ENCODE data around the gene FGGY. TPM values are rescaled to one million over a fixed set of nuclear protein-coding genes. Genes with fewer than 3 reads are reported as not detected.

Gene FGGY
- total RNA-seq, 1 experiment from 2014 or later: 12.0 TPM

DNA sequence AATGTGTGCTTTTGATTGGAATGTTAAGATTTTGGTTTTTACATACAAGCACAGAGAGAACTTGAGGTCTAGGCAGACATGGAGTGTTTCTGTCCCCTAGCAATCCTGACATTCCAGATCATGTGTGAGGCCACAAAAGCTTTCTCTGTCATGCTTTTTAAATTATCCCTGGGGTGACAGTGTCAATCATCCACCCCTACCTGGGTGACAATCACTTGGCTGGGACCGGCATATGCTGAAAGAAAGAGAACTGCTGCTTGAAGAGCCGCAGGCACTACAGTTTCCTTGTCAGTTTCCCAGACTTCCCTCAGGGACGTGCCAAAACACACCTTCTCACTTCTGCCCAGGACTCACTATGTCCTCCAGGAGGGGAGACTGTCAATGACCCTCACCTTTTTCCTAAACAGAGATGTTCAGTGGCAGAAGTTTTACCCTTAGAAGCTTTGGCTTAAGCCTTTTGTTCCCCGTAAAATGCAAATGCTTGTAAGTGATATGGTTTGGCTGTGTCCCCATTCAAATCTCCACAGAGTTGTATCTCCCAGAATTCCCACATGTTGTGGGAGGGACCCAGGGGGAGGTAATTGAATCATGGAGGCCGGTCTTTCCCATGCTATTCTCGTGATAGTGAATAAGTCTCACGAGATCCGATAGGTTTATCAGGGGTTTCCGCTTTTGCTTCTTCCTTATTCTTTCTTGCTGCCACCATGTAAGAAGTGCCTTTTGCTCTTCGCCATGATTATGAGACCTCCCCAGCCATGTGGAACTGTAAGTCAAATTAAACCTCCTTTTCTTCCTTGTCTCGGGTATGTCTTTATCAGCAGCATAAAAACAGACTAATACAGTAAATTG lies 217.4 kb downstream of the FGGY start (continued):
- TF ChIP-seq AR (CRISPR knock-in tag; IDR thresholded peaks at IDR 0.05): no peak
- TF ChIP-seq OVOL2 (CRISPR knock-in tag; IDR thresholded peaks at IDR 0.05; ENCODE audit: borderline replicate concordance): no peak
- no peak for TF ChIP-seq FOXP1 (CRISPR knock-in tag; IDR thresholded peaks at IDR 0.05; ENCODE audit: borderline replicate concordance)
- TF ChIP-seq ZNF396 (CRISPR knock-in tag; IDR thresholded peaks at IDR 0.05; ENCODE audit: borderline replicate concordance): no peak
- no peak for TF ChIP-seq NFATC4 (CRISPR knock-in tag; IDR thresholded peaks at IDR 0.05)
- no peak for TF ChIP-seq ARID4B (CRISPR knock-in tag; IDR thresholded peaks at IDR 0.05; ENCODE audit: borderline replicate concordance)

DNA sequence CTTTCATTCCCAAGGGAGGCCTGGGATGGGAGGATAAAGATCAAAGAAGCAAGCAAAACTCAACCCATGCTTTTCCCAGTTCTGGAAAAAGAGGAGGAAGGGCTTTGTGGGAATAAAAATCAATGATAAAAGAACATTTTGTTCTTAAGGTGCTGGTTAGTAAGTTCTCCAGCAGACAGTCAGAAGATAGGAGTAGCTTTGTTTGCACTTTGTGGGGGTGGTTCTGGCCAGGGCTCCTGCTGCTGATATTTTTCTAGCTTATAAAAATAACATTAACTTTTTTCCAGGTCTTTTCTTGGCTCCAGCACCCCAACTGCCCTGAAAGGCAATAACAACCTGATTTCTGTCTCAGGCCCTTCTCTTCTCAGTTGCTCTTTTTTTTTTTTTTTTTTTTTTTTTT lies 220.0 kb downstream of the FGGY start:
- Mint-ChIP-seq H3K27ac (no peak overlapping the region), H3K27me3 (ENCODE audit: low read depth) (no peaks in the 10 kb centered on the region), H3K4me3 (no peak overlapping the region), H3K36me3 (peaks cover 6% of the 10 kb centered on the region; the same call in 1 of the 2 replicates), H3K4me1 (peaks cover 6% of the 10 kb centered on the region; the same call in 1 of the 2 replicates), H3K9me3 (no peaks in the 10 kb centered on the region)
- no peak for DNase-seq (ENCODE audit: low spot score)
- POLR2A ChIA-PET: no interaction called here
- no peak for ATAC-seq
- CTCF ChIA-PET: no interaction called here
- TF ChIP-seq NFATC4 (CRISPR knock-in tag; IDR thresholded peaks at IDR 0.05) (no peak), CREM (CRISPR knock-in tag; IDR thresholded peaks at IDR 0.05) (no peak), PREB (CRISPR knock-in tag; IDR thresholded peaks at IDR 0.05; ENCODE audit: borderline replicate concordance) (no peak), E2F1 (CRISPR knock-in tag; IDR thresholded peaks at IDR 0.05) (no peak)
- TF ChIP-seq, protein P1, sequence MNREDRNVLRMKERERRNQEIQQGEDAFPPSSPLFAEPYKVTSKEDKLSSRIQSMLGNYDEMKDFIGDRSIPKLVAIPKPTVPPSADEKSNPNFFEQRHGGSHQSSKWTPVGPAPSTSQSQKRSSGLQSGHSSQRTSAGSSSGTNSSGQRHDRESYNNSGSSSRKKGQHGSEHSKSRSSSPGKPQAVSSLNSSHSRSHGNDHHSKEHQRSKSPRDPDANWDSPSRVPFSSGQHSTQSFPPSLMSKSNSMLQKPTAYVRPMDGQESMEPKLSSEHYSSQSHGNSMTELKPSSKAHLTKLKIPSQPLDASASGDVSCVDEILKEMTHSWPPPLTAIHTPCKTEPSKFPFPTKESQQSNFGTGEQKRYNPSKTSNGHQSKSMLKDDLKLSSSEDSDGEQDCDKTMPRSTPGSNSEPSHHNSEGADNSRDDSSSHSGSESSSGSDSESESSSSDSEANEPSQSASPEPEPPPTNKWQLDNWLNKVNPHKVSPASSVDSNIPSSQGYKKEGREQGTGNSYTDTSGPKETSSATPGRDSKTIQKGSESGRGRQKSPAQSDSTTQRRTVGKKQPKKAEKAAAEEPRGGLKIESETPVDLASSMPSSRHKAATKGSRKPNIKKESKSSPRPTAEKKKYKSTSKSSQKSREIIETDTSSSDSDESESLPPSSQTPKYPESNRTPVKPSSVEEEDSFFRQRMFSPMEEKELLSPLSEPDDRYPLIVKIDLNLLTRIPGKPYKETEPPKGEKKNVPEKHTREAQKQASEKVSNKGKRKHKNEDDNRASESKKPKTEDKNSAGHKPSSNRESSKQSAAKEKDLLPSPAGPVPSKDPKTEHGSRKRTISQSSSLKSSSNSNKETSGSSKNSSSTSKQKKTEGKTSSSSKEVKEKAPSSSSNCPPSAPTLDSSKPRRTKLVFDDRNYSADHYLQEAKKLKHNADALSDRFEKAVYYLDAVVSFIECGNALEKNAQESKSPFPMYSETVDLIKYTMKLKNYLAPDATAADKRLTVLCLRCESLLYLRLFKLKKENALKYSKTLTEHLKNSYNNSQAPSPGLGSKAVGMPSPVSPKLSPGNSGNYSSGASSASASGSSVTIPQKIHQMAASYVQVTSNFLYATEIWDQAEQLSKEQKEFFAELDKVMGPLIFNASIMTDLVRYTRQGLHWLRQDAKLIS (CRISPR knock-in tag; IDR thresholded peaks at IDR 0.05; ENCODE audit: borderline replicate concordance): no peak
- TF ChIP-seq, protein P2, sequence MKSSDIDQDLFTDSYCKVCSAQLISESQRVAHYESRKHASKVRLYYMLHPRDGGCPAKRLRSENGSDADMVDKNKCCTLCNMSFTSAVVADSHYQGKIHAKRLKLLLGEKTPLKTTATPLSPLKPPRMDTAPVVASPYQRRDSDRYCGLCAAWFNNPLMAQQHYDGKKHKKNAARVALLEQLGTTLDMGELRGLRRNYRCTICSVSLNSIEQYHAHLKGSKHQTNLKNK (CRISPR knock-in tag; IDR thresholded peaks at IDR 0.05): no peak
- TF ChIP-seq, protein P3, sequence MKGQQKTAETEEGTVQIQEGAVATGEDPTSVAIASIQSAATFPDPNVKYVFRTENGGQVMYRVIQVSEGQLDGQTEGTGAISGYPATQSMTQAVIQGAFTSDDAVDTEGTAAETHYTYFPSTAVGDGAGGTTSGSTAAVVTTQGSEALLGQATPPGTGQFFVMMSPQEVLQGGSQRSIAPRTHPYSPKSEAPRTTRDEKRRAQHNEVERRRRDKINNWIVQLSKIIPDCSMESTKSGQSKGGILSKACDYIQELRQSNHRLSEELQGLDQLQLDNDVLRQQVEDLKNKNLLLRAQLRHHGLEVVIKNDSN (CRISPR knock-in tag; IDR thresholded peaks at IDR 0.05): no peak
- TF ChIP-seq, protein P4, sequence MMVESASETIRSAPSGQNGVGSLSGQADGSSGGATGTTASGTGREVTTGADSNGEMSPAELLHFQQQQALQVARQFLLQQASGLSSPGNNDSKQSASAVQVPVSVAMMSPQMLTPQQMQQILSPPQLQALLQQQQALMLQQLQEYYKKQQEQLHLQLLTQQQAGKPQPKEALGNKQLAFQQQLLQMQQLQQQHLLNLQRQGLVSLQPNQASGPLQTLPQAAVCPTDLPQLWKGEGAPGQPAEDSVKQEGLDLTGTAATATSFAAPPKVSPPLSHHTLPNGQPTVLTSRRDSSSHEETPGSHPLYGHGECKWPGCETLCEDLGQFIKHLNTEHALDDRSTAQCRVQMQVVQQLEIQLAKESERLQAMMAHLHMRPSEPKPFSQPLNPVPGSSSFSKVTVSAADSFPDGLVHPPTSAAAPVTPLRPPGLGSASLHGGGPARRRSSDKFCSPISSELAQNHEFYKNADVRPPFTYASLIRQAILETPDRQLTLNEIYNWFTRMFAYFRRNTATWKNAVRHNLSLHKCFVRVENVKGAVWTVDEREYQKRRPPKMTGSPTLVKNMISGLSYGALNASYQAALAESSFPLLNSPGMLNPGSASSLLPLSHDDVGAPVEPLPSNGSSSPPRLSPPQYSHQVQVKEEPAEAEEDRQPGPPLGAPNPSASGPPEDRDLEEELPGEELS (CRISPR knock-in tag; IDR thresholded peaks at IDR 0.05): no peak
- TF ChIP-seq, protein P5, sequence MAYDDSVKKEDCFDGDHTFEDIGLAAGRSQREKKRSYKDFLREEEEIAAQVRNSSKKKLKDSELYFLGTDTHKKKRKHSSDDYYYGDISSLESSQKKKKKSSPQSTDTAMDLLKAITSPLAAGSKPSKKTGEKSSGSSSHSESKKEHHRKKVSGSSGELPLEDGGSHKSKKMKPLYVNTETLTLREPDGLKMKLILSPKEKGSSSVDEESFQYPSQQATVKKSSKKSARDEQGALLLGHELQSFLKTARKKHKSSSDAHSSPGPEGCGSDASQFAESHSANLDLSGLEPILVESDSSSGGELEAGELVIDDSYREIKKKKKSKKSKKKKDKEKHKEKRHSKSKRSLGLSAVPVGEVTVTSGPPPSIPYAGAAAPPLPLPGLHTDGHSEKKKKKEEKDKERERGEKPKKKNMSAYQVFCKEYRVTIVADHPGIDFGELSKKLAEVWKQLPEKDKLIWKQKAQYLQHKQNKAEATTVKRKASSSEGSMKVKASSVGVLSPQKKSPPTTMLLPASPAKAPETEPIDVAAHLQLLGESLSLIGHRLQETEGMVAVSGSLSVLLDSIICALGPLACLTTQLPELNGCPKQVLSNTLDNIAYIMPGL (CRISPR knock-in tag; IDR thresholded peaks at IDR 0.05): no peak

Data from WTC11 (cell line).